Stimulated activated CD4-positive, alpha-beta T cell treated with anti-CD3 and anti-CD28 coated beads, Interleukin-4, amount 100 ng/mL, for 24 hours (primary cell): Measurements from ENCODE around the gene HTN3.
"Not testable (repeated sequence)": the region's sequence is repeated elsewhere in the genome, so short reads cannot be mapped to it uniquely, and the experiment has no call there.

Experiments used
- DNase-seq: peaks from one replicate; pipeline ENCODE4 v3.0.0-alpha.2; 2020

Gene HTN3

DNA sequence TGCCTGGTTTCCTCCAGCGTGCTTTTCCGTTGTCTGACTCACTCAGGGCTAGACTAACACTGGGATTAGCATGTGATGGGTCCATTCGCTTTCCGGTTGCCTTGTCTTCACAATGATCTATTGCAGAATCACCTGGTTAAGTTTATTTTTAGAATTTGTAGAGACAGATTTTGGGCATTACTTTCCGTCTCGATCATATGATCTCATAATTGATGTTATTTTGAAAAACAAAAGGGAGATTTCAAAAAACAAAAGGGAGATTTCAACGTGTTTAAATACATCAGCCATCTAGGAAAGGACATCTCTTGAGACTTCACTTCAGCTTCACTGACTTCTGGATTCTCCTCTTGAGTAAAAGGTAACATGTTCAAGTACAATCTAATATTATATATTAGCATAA, at the start of gene HTN3:
Gene HTN3 (plus strand): TSS at position 301 of the 400 bp plus-strand sequence. CDS start 2,282 bp downstream, outside the sequence.
- not testable (repeated sequence) for DNase-seq

DNA sequence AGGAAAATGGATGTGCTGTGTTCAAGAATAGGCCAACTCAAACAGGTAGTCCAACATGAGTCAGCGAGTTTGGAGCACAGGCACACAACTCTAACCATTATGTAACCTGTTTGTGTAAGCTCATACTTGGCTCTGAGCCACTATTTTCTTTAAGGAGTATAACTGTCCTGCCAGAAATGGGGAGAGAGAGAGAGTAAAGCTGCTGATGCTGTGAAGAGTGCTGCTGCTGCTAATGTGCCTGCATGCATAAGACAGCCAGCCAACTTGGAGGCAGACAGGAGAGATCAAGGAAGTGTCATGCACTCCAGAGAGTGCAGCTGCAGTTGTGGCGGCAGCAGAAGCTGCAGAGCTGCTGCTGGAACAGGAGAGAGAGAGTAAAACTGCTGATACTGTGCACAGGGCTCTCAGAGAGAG, 44.2 kb upstream of the HTN3 start:
- no peak for DNase-seq

GRCh38 chr4:69986663-69987062, 41.6 kb upstream of the HTN3 start:
- no peak for DNase-seq

DNA sequence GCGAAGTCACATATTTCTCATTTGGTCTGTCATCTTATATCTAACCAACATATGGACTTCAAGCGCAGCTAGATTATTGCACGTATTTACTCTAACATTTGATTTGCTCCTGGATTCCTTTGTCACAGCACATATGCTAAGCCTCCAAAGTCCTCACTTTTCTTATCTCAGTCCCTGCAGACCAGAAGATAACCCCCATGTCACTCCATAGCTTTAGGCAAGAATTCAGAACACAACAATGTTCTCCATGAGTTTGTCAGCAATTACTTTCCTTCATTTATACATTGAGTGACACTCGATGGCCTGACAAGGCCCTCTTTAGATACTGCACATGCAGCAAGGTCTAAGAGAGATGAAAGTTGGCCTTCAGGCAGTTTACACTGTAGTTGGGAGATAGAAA, 37.2 kb upstream of the HTN3 start:
- no peak for DNase-seq

DNA sequence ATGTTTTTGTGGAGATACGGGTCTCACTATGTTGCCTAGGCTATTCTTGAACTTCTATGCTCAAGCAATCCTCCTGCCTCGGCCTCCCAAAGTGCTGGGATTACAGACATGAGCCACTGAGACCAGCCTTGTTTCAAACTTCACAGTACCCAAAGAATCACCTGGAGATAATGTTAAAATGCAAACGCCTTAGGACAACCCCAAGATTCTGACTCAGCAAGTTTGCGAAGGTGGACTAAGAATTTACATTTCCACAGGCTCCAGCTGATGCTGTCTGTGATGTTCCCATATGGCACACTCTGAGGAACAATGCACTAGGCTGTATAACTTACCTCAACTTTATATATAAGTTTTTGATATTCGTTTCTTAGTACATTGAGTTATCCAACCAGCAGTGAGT, 33.5 kb upstream of the HTN3 start:
- no peak for DNase-seq

GRCh38 chr4:69995526-69996016, 32.7 kb upstream of the HTN3 start, which contains the start of gene STATH:
STATH (plus strand) TSS chr4:69995966; CDS start chr4:69998438, 2,472 bp downstream.
- no peak for DNase-seq

GRCh38 chr4:69999420-69999819, 28.8 kb upstream of the HTN3 start:
- DNase-seq: no peak

- no peak for DNase-seq
Measured at GRCh38 chr4:70000711-70001110, 27.5 kb upstream of the HTN3 start.

DNA sequence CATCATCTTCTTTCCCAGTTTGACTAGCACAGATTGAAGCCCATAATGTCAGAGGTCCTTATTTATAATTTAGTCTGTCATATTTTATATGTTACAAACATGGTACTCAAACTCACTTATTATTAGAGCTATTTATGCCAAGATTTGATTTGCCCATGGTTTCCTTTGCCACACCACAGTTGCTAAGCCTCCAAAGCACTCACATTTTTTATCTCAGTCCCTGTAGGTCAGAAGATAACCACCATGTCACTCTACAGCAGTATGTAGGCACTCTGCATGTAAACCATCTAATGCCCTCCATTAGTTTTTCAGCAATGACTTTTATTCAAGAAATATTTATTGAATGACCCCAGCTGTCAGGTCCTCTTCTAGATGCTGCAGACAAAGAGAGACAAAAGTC, 25.8 kb upstream of the HTN3 start:
- DNase-seq: no peak

DNA sequence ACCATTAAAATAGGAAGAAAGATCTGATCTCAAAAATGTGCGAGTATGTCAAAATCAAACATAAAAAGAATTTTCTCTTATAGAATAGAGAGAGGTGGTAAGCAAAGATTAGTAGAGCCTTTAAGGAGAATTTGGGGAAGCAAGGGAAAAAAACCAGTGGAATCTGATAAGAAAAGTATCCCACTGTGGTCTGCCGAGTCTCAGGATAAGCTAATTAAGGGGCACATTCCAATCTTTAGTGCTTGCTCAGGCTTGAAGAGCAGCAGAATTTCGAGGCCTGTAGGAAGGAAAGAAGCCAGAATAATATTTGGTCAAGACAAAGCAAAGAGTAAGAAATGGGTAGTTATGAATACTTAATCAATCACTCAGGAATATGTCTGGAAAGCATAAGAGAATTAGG, 19.5 kb upstream of the HTN3 start:
- DNase-seq: no peak

GRCh38 chr4:70019006-70019405, 9.3 kb upstream of the HTN3 start:
- not testable (repeated sequence) for DNase-seq

DNA sequence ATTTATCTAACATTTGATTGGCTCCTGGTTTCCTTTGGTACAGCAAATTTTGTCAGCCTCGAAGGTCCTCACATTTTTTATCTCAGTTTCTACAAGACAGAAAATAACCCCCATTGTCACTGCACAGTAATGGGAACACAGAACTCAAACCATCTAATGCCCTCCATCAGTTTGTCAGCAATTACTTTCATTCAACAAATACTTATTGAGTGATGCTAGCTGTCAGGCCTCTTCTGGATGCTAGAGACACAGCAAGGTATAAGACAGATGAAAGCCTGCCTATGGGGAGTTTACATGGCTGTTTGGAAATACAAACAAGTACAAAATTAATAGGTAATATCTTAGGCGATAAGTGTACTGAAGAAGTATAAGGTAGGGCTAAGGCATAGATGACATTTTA, 5.0 kb upstream of the HTN3 start:
- DNase-seq: no peak

DNA sequence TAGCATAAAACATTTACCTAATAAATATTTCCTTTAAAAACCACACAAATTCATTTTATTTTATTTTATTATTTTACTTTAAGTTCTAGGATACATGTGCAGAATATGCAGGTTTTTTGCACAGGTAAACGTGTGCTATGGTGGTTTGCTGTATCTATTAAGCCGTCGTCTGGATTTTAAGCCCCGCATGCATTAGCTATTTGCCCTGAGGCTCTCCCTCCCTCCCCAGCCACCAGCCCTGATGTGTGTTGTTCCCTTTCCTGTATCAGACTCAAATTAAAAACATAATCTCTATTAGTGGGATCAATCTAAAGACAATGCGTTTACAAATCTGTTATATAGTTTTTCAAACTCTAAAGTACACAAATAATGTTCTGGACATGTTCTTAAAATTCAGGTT, 1.2 kb upstream of the HTN3 start:
- no peak for DNase-seq

- not testable (repeated sequence) for DNase-seq
Measured at GRCh38 chr4:70037559-70037958, 9.3 kb downstream of the HTN3 start.

DNA sequence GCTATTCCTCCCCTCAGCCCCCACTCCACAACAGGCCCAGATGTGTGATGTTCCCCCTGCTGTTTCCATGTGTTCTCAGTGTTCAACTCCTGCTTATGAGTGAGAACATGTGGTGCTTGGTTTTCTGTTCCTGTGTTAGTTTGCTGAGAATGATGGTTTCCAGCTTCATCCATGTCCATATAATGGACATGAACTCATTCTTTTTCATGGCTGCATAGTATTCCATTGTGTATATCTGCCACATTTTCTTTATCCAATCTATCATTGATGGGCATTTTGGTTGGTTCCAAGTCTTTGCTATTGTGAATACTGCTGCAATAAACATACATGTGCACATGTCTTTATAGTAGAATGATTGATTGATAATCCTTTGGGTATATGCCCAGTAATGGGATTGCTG, 11.7 kb downstream of the HTN3 start:
- not testable (repeated sequence) for DNase-seq

GRCh38 chr4:70041652-70042286, 13.5 kb downstream of the HTN3 start:
- DNase-seq: no peak

- DNase-seq: not testable (repeated sequence)
Measured at GRCh38 chr4:70050138-70050537, 21.9 kb downstream of the HTN3 start, which contains the start of gene HTN1. HTN1 (plus strand) TSS chr4:70050438; CDS start chr4:70053077, 2,639 bp downstream.

- DNase-seq: not testable (repeated sequence)
Measured at GRCh38 chr4:70056534-70056933, 28.3 kb downstream of the HTN3 start.

- DNase-seq: no peak
Measured at GRCh38 chr4:70057651-70058050, 29.4 kb downstream of the HTN3 start.

- no peak for DNase-seq
Measured at GRCh38 chr4:70059149-70059548, 30.9 kb downstream of the HTN3 start.

DNA sequence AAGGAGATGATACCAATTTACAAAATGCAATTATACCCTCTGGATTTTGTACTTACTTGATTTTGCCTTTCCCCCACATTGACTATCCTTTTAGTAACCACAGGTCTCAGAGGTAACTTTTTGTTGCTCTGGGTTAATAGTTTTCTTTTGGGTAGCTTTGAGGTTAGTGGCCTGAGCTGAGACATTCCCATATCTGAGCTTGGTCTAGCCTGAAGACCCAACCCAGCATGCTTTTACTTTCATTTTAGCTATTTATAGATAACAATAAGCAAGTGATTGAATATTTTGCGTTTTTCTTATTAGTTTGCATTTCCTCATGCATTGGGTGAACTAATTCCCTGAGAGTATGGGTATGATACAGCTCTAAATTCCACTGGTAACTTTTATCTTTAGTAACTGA, 33.7 kb downstream of the HTN3 start:
- no peak for DNase-seq

- no peak for DNase-seq
Measured at GRCh38 chr4:70080205-70080604, 51.9 kb downstream of the HTN3 start.
